PC-9 (cell line): ENCODE measurements around the gene KRT31.

ENCODE experiments used
- CTCF ChIP-seq: fragments of 200-600 bp; sonication (generic); conservative IDR thresholded peaks from 2 replicates; pipeline ENCODE4 v1.6.1; 2017; ENCODE audit warnings: mixed run types, antibody characterized with exemption, mild to moderate bottlenecking, moderate library complexity
- EZH2 ChIP-seq: fragments of 200-600 bp; sonication (generic); IDR thresholded peaks from 2 replicates; pipeline ENCODE4 v1.8.0; 2017; ENCODE audit warnings: antibody characterized with exemption, low read depth

- no peak for TF ChIP-seq CTCF
- TF ChIP-seq EZH2 = no peak
Observed at GRCh38 chr17:41402161-41402560, 4.8 kb upstream of the KRT31 start.
